ENCODE measurements around the gene ARHGEF16. TPM values are rescaled to one million over a fixed set of nuclear protein-coding genes. Genes with fewer than 3 reads are reported as not detected.

Gene ARHGEF16
- total RNA-seq, 1 experiment from 2014 or later, result 10.1 TPM

GRCh38 chr1:3496916-3497315 lies 42.5 kb downstream of the ARHGEF16 start:
- Histone ChIP-seq H3K27ac (ENCODE audit: low read length) (no peak overlapping the region), H3K36me3 (ENCODE audit: control insufficient read depth, insufficient read depth, low read length) (no peaks in the 10 kb centered on the region), H3K4me3 (ENCODE audit: low read depth in 2 of 2, low read length in 2 of 2) (no peak overlapping the region), H3K4me1 (ENCODE audit: control insufficient read depth, insufficient read depth, low read length) (peaks cover 5% of the 10 kb centered on the region; the same call in 1 of the 2 replicates), H3K9me3 (ENCODE audit: control insufficient read depth, insufficient read depth, low read depth, low read length) (no peaks in the 10 kb centered on the region), H3K27me3 (ENCODE audit: control insufficient read depth, insufficient read depth, low read length) (no peaks in the 10 kb centered on the region)
- in situ Hi-C loops (cut with HindIII; ENCODE audit: low pct_unique_long_range_greater_than_20kb, low sequenced_read_pairs) (no loop called here), intact Hi-C loops (cut with micrococcal nuclease; ENCODE audit: unreplicated experiment) (loop anchor here (10.0 kb wide), 1 partner anchor 68 kb away; no protein-coding TSS in a partner anchor)
- TF ChIP-seq TCF7L2 (IDR thresholded peaks at IDR 0.05; ENCODE audit: low read depth, low read length) (no peak), REST (IDR thresholded peaks at IDR 0.05; ENCODE audit: insufficient read depth in 1 of 2, low read depth in 2 of 2, low read length in 1 of 2) (no peak), SIN3A (IDR thresholded peaks at IDR 0.05; ENCODE audit: borderline replicate concordance, insufficient read depth, low read depth, low read length) (no peak), POLR2AphosphoS5 (IDR thresholded peaks at IDR 0.05; ENCODE audit: low read depth, low read length) (no peak), CTCF (IDR thresholded peaks at IDR 0.05) (no peak)
- CTCF ChIA-PET, result no interaction called here
- ATAC-seq, result no peak
- POLR2A ChIA-PET, result no interaction called here
- BruUV-seq (replicated peaks), result no TSS peak
- no peak for DNase-seq (ENCODE audit: low read depth, low spot score)

GRCh38 chr1:3497521-3497920 lies 43.1 kb downstream of the ARHGEF16 start:
- ATAC-seq, result no peak
- no TSS peak for BruUV-seq (replicated peaks)

GRCh38 chr1:3498246-3498930 lies 43.9 kb downstream of the ARHGEF16 start:
- no peak overlapping the region for H3K27ac ChIP-seq (ENCODE audit: low read length)
- ATAC-seq (no peak), DNase-seq (ENCODE audit: low read depth, low spot score) (no peak)
- H3K36me3 ChIP-seq (ENCODE audit: control insufficient read depth, insufficient read depth, low read length), result no peaks in the 10 kb centered on the region
- H3K9me3 ChIP-seq (ENCODE audit: control insufficient read depth, insufficient read depth, low read depth, low read length), result no peaks in the 10 kb centered on the region
- TF ChIP-seq REST (IDR thresholded peaks at IDR 0.05; ENCODE audit: insufficient read depth in 1 of 2, low read depth in 2 of 2, low read length in 1 of 2) (no peak), CTCF (IDR thresholded peaks at IDR 0.05) (no peak), TCF7L2 (IDR thresholded peaks at IDR 0.05; ENCODE audit: low read depth, low read length) (no peak), POLR2AphosphoS5 (IDR thresholded peaks at IDR 0.05; ENCODE audit: low read depth, low read length) (no peak), SIN3A (IDR thresholded peaks at IDR 0.05; ENCODE audit: borderline replicate concordance, insufficient read depth, low read depth, low read length) (no peak)
- intact Hi-C loops (cut with micrococcal nuclease; ENCODE audit: unreplicated experiment), result loop anchor here (10.0 kb wide), 1 partner anchor 66 kb away; no protein-coding TSS in a partner anchor
- POLR2A ChIA-PET, result no interaction called here
- H3K4me1 ChIP-seq (ENCODE audit: control insufficient read depth, insufficient read depth, low read length), result peaks cover 16% of the 10 kb centered on the region
- no peak overlapping the region for H3K4me3 ChIP-seq (ENCODE audit: low read depth in 2 of 2, low read length in 2 of 2)
- in situ Hi-C loops (cut with HindIII; ENCODE audit: low pct_unique_long_range_greater_than_20kb, low sequenced_read_pairs), result no loop called here
- CTCF ChIA-PET, result no interaction called here
- no peaks in the 10 kb centered on the region for H3K27me3 ChIP-seq (ENCODE audit: control insufficient read depth, insufficient read depth, low read length)
- no TSS peak for BruUV-seq (replicated peaks)

More at GRCh38 chr1:3497521-3497920, 43.1 kb downstream of the ARHGEF16 start:
- no peak overlapping the region for H3K27ac ChIP-seq (ENCODE audit: low read length)
- H3K27me3 ChIP-seq (ENCODE audit: control insufficient read depth, insufficient read depth, low read length), result no peaks in the 10 kb centered on the region
- in situ Hi-C loops (cut with HindIII; ENCODE audit: low pct_unique_long_range_greater_than_20kb, low sequenced_read_pairs) (no loop called here), intact Hi-C loops (cut with micrococcal nuclease; ENCODE audit: unreplicated experiment) (loop anchor here (10.0 kb wide), 1 partner anchor 67 kb away; no protein-coding TSS in a partner anchor)
- CTCF ChIA-PET, result no interaction called here
- H3K36me3 ChIP-seq (ENCODE audit: control insufficient read depth, insufficient read depth, low read length), result no peaks in the 10 kb centered on the region
- DNase-seq (ENCODE audit: low read depth, low spot score), result no peak
- POLR2A ChIA-PET, result no interaction called here
- no peak overlapping the region for H3K4me3 ChIP-seq (ENCODE audit: low read depth in 2 of 2, low read length in 2 of 2)
- TF ChIP-seq SIN3A (IDR thresholded peaks at IDR 0.05; ENCODE audit: borderline replicate concordance, insufficient read depth, low read depth, low read length), result no peak
- H3K4me1 ChIP-seq (ENCODE audit: control insufficient read depth, insufficient read depth, low read length), result peaks cover 8% of the 10 kb centered on the region
- no peaks in the 10 kb centered on the region for H3K9me3 ChIP-seq (ENCODE audit: control insufficient read depth, insufficient read depth, low read depth, low read length)
